ENCODE data around the gene TBXAS1.

TBXAS1 gene

DNA sequence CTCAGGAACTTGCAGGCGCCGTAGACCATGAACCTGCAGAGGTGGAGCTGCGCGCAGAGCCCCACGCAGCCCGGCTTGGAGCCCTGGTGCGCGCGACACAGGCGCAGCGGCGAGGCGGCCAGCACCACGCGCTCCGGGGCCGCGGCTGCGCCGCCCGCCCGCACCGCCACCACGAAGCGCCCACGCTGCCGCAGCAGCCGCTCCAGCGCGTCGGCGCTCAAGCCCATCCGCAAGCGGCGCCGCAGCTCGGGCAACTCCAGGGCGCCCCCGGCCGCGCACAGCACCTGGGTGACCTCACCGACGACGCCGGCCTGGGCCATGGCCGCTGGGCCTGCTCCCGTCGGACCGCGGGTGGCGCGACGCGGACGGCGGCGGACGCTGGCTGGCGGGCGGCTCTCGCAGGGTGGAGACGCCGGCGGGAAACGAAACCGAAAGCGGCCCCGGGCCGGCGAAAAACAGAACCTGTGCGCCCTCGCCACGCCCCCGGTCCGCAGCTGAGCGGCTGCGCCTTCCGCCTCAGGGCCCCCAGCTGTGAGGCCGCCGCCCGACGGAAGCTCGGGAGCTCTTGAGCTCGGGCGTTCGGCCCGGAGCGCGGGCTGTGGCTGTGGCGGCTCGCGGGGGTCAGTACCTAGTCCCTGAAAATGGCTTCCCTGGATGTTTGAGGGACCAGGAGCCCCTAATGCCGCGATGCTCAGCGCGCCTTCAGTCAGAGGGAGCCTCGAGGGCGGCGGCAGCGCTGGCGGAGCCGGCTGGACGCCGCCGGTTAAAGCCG, 233.7 kb downstream of the TBXAS1 start, which contains the start of gene PARP12:
Gene PARP12 (minus strand): TSS at position 424 of the 772 bp plus-strand sequence. CDS start 104 bp downstream, at position 320.
- peak; percentile 95 for DNase-seq (ENCODE audit: low spot score)
- TF ChIP-seq, protein P1, sequence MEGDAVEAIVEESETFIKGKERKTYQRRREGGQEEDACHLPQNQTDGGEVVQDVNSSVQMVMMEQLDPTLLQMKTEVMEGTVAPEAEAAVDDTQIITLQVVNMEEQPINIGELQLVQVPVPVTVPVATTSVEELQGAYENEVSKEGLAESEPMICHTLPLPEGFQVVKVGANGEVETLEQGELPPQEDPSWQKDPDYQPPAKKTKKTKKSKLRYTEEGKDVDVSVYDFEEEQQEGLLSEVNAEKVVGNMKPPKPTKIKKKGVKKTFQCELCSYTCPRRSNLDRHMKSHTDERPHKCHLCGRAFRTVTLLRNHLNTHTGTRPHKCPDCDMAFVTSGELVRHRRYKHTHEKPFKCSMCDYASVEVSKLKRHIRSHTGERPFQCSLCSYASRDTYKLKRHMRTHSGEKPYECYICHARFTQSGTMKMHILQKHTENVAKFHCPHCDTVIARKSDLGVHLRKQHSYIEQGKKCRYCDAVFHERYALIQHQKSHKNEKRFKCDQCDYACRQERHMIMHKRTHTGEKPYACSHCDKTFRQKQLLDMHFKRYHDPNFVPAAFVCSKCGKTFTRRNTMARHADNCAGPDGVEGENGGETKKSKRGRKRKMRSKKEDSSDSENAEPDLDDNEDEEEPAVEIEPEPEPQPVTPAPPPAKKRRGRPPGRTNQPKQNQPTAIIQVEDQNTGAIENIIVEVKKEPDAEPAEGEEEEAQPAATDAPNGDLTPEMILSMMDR (IDR thresholded peaks at IDR 0.05; ENCODE audit: extremely low read depth, missing control alignments) = no peak

DNA sequence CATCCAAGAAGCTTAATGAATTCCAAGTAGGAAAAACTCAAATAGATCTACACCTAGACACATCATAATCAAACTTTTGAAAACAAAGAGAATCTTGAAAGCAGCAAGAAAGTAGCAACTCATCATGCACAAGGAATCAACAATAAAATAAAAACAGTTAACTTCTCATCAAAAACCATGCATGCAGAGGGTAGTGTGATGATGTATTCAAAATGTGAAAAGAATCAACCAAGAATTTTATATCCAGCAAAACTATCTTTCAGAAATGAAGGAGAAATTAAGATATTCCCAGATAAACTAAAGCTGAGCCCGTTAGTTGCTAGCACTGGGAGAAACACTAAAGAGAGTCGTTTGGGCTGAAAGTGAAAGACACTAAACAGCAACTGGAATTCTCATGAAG, 238.0 kb downstream of the TBXAS1 start:
- TF ChIP-seq, protein P1 (IDR thresholded peaks at IDR 0.05; ENCODE audit: extremely low read depth, missing control alignments) = no peak
- DNase-seq (ENCODE audit: low spot score) = no peak

DNA sequence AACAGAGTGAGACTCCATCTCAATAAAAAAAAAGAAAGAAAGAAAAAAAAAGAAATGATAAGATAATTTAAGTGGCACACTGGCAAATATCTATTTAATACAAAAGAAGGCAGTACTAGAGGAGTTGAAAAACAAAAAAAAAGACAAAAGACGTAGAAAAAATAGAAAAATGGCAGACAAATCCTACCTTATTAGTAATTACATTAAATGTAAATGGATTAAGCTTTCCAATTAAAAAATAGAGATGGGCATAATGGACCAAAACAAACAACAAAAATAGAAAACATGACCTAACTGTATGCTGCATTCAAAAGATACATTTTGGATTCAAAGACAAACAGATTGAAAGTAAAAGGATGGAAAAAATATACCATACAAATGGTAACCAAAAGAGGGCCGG, 239.0 kb downstream of the TBXAS1 start:
- no peak for DNase-seq (ENCODE audit: low spot score)
- TF ChIP-seq, protein P1 (IDR thresholded peaks at IDR 0.05; ENCODE audit: extremely low read depth, missing control alignments) = no peak

DNA sequence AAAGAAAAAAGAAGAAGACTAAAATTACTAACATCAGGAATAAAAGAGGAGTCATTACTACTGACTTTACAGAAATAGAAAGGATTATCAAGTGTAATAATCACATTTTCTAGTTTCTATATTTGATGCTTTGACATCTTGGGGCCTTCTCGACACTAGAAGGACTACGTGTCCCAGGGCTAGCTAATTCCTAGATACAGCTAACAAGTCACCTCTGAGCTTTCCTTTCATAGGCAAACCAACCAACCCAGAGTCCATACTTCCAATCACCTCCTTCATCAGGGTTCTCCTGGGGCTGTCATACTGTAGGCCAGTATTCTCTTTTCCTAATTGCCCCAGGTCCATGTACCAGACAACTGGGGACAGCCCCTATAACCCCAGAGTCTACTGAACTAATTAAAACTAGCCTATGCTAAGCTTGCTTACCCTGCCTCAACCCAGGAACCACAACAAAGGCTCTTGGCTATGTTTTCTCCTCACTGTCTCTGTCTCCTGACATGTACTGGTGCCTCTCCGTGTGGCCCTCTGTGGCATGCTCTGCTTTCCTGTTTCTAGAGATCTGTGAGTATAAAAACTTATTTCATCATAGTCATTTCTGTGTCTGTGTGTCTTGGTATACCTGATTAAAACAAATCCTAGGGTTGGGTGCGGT, 240.4 kb downstream of the TBXAS1 start:
- TF ChIP-seq, protein P1 (IDR thresholded peaks at IDR 0.05; ENCODE audit: extremely low read depth, missing control alignments) = no peak
- DNase-seq (ENCODE audit: low spot score) = no peak
